GM12892 (cell line): ENCODE results near the gene RBPJ.

ENCODE experiments used
- POLR2A ChIP-seq: IDR thresholded peaks from 2 replicates; pipeline ENCODE4 v1.6.1; 2011; ENCODE audit warnings: low read depth, low read length, control low read depth
- TAF1 ChIP-seq: IDR thresholded peaks from 2 replicates; pipeline ENCODE4 v1.6.1; 2011; ENCODE audit warnings: low read depth, mild to moderate bottlenecking, control low read depth, low read length, borderline replicate concordance

DNA sequence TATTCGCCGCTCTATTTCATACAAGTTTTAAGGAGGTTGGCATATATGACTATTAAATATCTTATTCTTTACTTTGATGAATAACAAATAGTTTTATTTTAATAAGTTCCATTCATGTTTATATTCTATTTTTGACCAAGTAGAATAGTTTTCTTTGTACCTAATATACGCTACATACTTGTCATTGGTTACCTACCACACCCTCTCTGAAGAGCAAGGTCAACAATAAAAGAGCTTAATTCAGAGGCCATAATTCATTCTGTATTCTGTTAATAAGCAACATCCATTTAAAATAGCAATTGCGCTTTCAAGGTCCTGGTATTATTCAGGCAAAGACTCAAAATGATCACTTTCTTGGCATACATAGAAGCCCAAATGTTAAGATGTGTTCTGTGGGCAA lies 24.3 kb upstream of the RBPJ start:
- TF ChIP-seq POLR2A = no peak
- no peak for TF ChIP-seq TAF1
